Stimulated activated CD8-positive, alpha-beta memory T cell treated with anti-CD3 and anti-CD28 coated beads, Interleukin-2, amount 100 ng/mL, for 48 hours (primary cell): ENCODE data around the gene FIP1L1.
"Not testable (repeated sequence)": the region's sequence is repeated elsewhere in the genome, so short reads cannot be mapped to it uniquely, and the experiment has no call there.

ENCODE experiments used
- DNase-seq, 2 donors: peaks; one replicate each; pipeline ENCODE4 v3.0.0-alpha.2; 2020; ENCODE audit warnings: low read depth in 2 of 2

Gene FIP1L1

GRCh38 chr4:53378171-53378482 is 686 bp downstream of the FIP1L1 start:
- DNase-seq = no peak

GRCh38 chr4:53380221-53380620 is 2.8 kb downstream of the FIP1L1 start:
- no peak for DNase-seq

GRCh38 chr4:53409479-53409878 is 32.0 kb downstream of the FIP1L1 start:
- DNase-seq = not testable (repeated sequence)

- DNase-seq = no peak
These were observed 41.8 kb downstream of the FIP1L1 start for GRCh38 chr4:53419208-53419607.

- DNase-seq = no peak
These were observed 44.4 kb downstream of the FIP1L1 start for GRCh38 chr4:53421791-53422190.

- no peak for DNase-seq
These were observed 44.9 kb downstream of the FIP1L1 start for GRCh38 chr4:53422367-53422766.

GRCh38 chr4:53424280-53424679 is 46.8 kb downstream of the FIP1L1 start:
- no peak for DNase-seq

GRCh38 chr4:53427366-53427765 is 49.9 kb downstream of the FIP1L1 start:
- no peak for DNase-seq

GRCh38 chr4:53431052-53431451 is 53.6 kb downstream of the FIP1L1 start:
- no peak for DNase-seq

GRCh38 chr4:53432528-53433424 is 55.3 kb downstream of the FIP1L1 start:
- no peak for DNase-seq

GRCh38 chr4:53436251-53436650 is 58.8 kb downstream of the FIP1L1 start:
- no peak for DNase-seq

GRCh38 chr4:53441564-53441963 is 64.1 kb downstream of the FIP1L1 start:
- no peak for DNase-seq

GRCh38 chr4:53444954-53445353 is 67.5 kb downstream of the FIP1L1 start:
- DNase-seq = no peak

GRCh38 chr4:53450773-53451172 is 73.3 kb downstream of the FIP1L1 start:
- no peak for DNase-seq

GRCh38 chr4:53453385-53453784 is 75.9 kb downstream of the FIP1L1 start:
- no peak for DNase-seq

GRCh38 chr4:53455766-53456165 is 78.3 kb downstream of the FIP1L1 start:
- no peak for DNase-seq

GRCh38 chr4:53456178-53456577 is 78.7 kb downstream of the FIP1L1 start:
- DNase-seq = no peak

GRCh38 chr4:53459548-53459947 is 82.1 kb downstream of the FIP1L1 start:
- DNase-seq = no peak

- DNase-seq = no peak
These were observed 83.8 kb downstream of the FIP1L1 start for GRCh38 chr4:53461244-53461643.

GRCh38 chr4:53463340-53463739 is 85.9 kb downstream of the FIP1L1 start:
- DNase-seq = no peak

GRCh38 chr4:53465281-53465680 is 87.8 kb downstream of the FIP1L1 start:
- no peak for DNase-seq

GRCh38 chr4:53465891-53466290 is 88.5 kb downstream of the FIP1L1 start:
- DNase-seq = no peak

GRCh38 chr4:53466576-53466975 is 89.1 kb downstream of the FIP1L1 start:
- not testable (repeated sequence) for DNase-seq
